Neural cell (in vitro differentiated cells): Measurements from ENCODE around the gene WDR82. TPM values are rescaled to one million over a fixed set of nuclear protein-coding genes. Genes with fewer than 3 reads are reported as not detected.

Experiments used
- H2AFZ ChIP-seq: fragments of 200-600, 300-800 bp; sonication (generic), shearing (Covaris generic); 2 replicates; pipeline ENCODE4 v1.6.0; 2014; ENCODE audit warnings: low read depth, mild to moderate bottlenecking, antibody characterized with exemption, low read length, moderate library complexity
- H3F3A ChIP-seq: fragments of 200-600 bp; shearing (Covaris generic); 2 replicates; pipeline ENCODE4 v1.6.1; 2016; ENCODE audit warnings: mild to moderate bottlenecking, moderate library complexity, mixed read lengths, antibody characterized with exemption, low read length; ENCODE audit not compliant: insufficient read depth, poor library complexity, severe bottlenecking
- H3K27ac ChIP-seq: fragments of 200-600, 300-800 bp; sonication (generic), shearing (Covaris generic); 2 replicates; pipeline ENCODE4 v1.5.1; 2014; ENCODE audit warnings: mild to moderate bottlenecking, low read length, moderate library complexity
- H3K27me3 ChIP-seq: fragments of 300-800, 200-600 bp; sonication (generic), shearing (Covaris generic); 2 replicates; pipeline ENCODE4 v1.6.0; 2014; ENCODE audit warnings: mild to moderate bottlenecking, low read depth, low read length, moderate library complexity; ENCODE audit not compliant: insufficient read depth
- H3K36me3 ChIP-seq: fragments of 300-800, 200-600 bp; sonication (generic), shearing (Covaris generic); 2 replicates; pipeline ENCODE4 v1.5.1; 2014; ENCODE audit warnings: mild to moderate bottlenecking, antibody characterized with exemption, low read length, moderate library complexity; ENCODE audit not compliant: insufficient read depth
- H3K4me2 ChIP-seq: fragments of 300-800, 200-600 bp; sonication (generic), shearing (Covaris generic); 2 replicates; pipeline ENCODE4 v1.6.0; 2014; ENCODE audit warnings: mild to moderate bottlenecking, low read length
- H3K4me3 ChIP-seq: fragments of 300-800, 200-600 bp; sonication (generic), shearing (Covaris generic); 2 replicates; pipeline ENCODE4 v1.5.1; 2014; ENCODE audit warnings: mild to moderate bottlenecking, low read length, moderate library complexity
- H3K79me2 ChIP-seq: fragments of 200-600 bp; shearing (Covaris generic); replicated peaks from 2 replicates; pipeline ENCODE4 v1.6.0; 2014; ENCODE audit warnings: mild to moderate bottlenecking, low read length, moderate library complexity; ENCODE audit not compliant: insufficient read depth
- H3K9ac ChIP-seq: fragments of 300-800, 200-600 bp; sonication (generic), shearing (Covaris generic); 2 replicates; pipeline ENCODE4 v1.6.1; 2016; ENCODE audit warnings: mild to moderate bottlenecking, low read length, mixed read lengths
- H3K9me2 ChIP-seq: fragments of 200-600 bp; shearing (Covaris generic); 2 replicates; pipeline ENCODE4 v1.6.1; 2016; ENCODE audit warnings: mild to moderate bottlenecking, low read length, mixed read lengths; ENCODE audit not compliant: insufficient read depth
- H3K9me3 ChIP-seq: fragments of 200-600, 300-800 bp; sonication (generic), shearing (Covaris generic); 2 replicates; pipeline ENCODE4 v1.6.1; 2016; ENCODE audit warnings: mild to moderate bottlenecking, mixed run types, low read length, moderate library complexity, mixed read lengths
- H4K20me1 ChIP-seq: fragments of 200-600 bp; shearing (Covaris generic); 2 replicates; pipeline ENCODE4 v1.6.1; 2016; ENCODE audit warnings: mild to moderate bottlenecking, mixed run types; ENCODE audit not compliant: insufficient read depth
- EP300 ChIP-seq: fragments of 450-650 bp; conservative IDR thresholded peaks from 2 replicates; pipeline ENCODE4 v1.6.1; 2014; ENCODE audit warnings: antibody characterized with exemption, mild to moderate bottlenecking, moderate library complexity; ENCODE audit not compliant: poor library complexity, severe bottlenecking
- EZH2 ChIP-seq: fragments of 200-600, 300-800 bp; shearing (Covaris generic), sonication (generic); IDR thresholded peaks from 2 replicates; pipeline ENCODE4 v1.6.1; 2014; ENCODE audit warnings: antibody characterized with exemption, low read length, borderline replicate concordance, mild to moderate bottlenecking; ENCODE audit not compliant: insufficient read depth, poor library complexity, severe bottlenecking
- MXI1 ChIP-seq: fragments of 450-650 bp; conservative IDR thresholded peaks from 2 replicates; pipeline ENCODE4 v1.6.1; 2014; ENCODE audit warnings: antibody characterized with exemption, mild to moderate bottlenecking; ENCODE audit not compliant: poor library complexity, severe bottlenecking
- POLR2AphosphoS5 ChIP-seq: IDR thresholded peaks from 2 replicates; pipeline ENCODE4 v1.6.1; 2012
- RAD21 ChIP-seq: fragments of 450-650 bp; conservative IDR thresholded peaks from 2 replicates; pipeline ENCODE4 v1.6.1; 2014; ENCODE audit warnings: antibody characterized with exemption, mild to moderate bottlenecking, moderate library complexity
- SMC3 ChIP-seq: fragments of 450-650 bp; conservative IDR thresholded peaks from 2 replicates; pipeline ENCODE4 v1.6.1; 2014; ENCODE audit warnings: antibody characterized with exemption, mild to moderate bottlenecking, moderate library complexity; ENCODE audit not compliant: poor library complexity
- TAF1 ChIP-seq: IDR thresholded peaks from 2 replicates; pipeline ENCODE4 v1.6.1; 2012; ENCODE audit warnings: low read depth
- polyA plus RNA-seq: library from polyadenylated mRNA; depleted of rRNA; stranded (reverse); fragments of >200 nt; gene quantifications from 2 replicates; pipeline ENCODE4 v1.2.3, GENCODE V29; 2014
- TF ChIP-seq, protein P1 (sequence below): IDR thresholded peaks from 2 replicates; pipeline ENCODE4 v1.6.1; 2012; ENCODE audit warnings: borderline replicate concordance
- TF ChIP-seq, protein P2 (sequence below): fragments of 450-650 bp; IDR thresholded peaks from 2 replicates; pipeline ENCODE4 v1.5.1; 2014; ENCODE audit warnings: antibody characterized with exemption, mild to moderate bottlenecking, moderate library complexity; ENCODE audit not compliant: poor library complexity, severe bottlenecking

Gene WDR82
- polyA plus RNA-seq, 1 donor from 2014 or later = 163 TPM

DNA sequence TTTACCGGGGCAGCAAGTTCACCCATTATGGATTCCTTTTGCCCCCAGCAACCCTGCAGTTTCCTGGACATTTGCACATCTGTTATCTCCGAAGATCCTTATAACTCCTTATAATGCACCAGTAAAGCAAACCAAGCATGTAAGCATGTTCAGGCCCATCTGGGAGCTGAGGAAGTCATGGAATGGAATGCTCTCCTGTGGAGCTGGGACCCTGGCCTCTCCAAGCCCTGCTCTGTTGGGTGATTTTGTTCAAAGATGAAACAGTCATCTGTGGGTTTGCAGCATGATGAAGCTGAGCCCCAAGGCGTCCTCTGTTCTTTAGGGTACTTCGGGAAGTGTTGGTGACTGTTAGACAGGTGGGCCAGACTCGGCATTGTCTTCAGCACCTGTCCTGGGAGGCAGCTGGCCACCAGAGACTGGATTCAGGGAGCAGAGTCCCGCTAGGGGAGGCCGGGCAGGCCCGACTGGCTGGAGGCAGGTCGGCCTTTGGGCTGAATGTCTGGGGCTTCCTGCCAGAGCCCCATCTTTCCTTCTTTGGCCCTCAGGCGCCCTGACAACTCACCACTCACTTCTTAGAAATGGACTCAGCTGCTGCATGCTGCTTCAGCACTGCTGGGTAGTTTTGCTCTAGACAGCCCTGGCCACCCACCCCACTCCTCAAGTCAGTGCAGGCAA is 41.6 kb upstream of the WDR82 start:
- TF ChIP-seq EP300 (no peak), TAF1 (no peak), POLR2AphosphoS5 (no peak), EZH2 (no peak), MXI1 (no peak), RAD21 (no peak), SMC3 (no peak)
- TF ChIP-seq, protein P1, sequence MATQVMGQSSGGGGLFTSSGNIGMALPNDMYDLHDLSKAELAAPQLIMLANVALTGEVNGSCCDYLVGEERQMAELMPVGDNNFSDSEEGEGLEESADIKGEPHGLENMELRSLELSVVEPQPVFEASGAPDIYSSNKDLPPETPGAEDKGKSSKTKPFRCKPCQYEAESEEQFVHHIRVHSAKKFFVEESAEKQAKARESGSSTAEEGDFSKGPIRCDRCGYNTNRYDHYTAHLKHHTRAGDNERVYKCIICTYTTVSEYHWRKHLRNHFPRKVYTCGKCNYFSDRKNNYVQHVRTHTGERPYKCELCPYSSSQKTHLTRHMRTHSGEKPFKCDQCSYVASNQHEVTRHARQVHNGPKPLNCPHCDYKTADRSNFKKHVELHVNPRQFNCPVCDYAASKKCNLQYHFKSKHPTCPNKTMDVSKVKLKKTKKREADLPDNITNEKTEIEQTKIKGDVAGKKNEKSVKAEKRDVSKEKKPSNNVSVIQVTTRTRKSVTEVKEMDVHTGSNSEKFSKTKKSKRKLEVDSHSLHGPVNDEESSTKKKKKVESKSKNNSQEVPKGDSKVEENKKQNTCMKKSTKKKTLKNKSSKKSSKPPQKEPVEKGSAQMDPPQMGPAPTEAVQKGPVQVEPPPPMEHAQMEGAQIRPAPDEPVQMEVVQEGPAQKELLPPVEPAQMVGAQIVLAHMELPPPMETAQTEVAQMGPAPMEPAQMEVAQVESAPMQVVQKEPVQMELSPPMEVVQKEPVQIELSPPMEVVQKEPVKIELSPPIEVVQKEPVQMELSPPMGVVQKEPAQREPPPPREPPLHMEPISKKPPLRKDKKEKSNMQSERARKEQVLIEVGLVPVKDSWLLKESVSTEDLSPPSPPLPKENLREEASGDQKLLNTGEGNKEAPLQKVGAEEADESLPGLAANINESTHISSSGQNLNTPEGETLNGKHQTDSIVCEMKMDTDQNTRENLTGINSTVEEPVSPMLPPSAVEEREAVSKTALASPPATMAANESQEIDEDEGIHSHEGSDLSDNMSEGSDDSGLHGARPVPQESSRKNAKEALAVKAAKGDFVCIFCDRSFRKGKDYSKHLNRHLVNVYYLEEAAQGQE = no peak
- TF ChIP-seq, protein P2, sequence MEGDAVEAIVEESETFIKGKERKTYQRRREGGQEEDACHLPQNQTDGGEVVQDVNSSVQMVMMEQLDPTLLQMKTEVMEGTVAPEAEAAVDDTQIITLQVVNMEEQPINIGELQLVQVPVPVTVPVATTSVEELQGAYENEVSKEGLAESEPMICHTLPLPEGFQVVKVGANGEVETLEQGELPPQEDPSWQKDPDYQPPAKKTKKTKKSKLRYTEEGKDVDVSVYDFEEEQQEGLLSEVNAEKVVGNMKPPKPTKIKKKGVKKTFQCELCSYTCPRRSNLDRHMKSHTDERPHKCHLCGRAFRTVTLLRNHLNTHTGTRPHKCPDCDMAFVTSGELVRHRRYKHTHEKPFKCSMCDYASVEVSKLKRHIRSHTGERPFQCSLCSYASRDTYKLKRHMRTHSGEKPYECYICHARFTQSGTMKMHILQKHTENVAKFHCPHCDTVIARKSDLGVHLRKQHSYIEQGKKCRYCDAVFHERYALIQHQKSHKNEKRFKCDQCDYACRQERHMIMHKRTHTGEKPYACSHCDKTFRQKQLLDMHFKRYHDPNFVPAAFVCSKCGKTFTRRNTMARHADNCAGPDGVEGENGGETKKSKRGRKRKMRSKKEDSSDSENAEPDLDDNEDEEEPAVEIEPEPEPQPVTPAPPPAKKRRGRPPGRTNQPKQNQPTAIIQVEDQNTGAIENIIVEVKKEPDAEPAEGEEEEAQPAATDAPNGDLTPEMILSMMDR = no peak
- no peak overlapping the region for H3K27ac ChIP-seq

DNA sequence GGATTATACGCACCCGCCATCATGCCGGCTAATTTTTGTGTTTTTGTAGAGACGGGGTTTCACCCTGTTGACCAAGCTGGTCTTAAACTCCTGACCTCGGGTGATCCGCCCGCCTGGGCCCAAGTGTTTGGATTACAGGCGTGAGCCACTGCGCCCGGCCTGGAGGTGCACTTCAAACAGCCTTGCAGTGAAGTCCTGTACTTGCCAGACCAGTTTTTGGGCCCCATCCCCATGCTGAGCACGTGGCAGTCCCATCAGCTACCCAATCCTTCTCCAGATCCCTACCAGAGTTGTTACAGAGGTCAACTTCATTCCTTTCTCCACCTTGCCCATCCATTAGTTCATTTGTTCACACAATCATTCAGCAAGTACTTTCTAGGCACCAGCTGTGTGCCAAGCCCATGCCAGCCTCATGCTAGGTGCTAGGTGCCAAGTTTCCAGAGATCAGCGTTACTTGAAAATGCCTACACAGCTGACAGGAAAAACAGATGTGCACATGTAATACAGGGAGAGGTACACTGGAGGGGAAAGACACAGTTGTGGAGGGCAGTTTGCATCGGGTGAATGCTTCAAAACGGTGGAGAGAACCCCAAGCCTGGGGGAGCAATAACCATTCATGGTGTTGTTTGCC is 39.9 kb upstream of the WDR82 start:
- H3K9me2 ChIP-seq = no peaks in the 10 kb centered on the region
- no peaks in the 10 kb centered on the region for H3K9me3 ChIP-seq
- no peak overlapping the region for H3K27ac ChIP-seq
- no peak overlapping the region for H3K9ac ChIP-seq
- no peaks in the 10 kb centered on the region for H3K27me3 ChIP-seq
- H3K36me3 ChIP-seq = no peaks in the 10 kb centered on the region
- no peaks in the 10 kb centered on the region for H3F3A ChIP-seq
- TF ChIP-seq TAF1 (no peak), POLR2AphosphoS5 (no peak), RAD21 (no peak), EP300 (no peak), EZH2 (no peak), MXI1 (no peak), SMC3 (no peak)
- TF ChIP-seq, protein P2 = no peak
- TF ChIP-seq, protein P1 = no peak
- no peak overlapping the region for H3K4me2 ChIP-seq
- no peak overlapping the region for H2AFZ ChIP-seq
- H4K20me1 ChIP-seq = no peaks in the 10 kb centered on the region
- H3K4me3 ChIP-seq = no peak overlapping the region
- H3K79me2 ChIP-seq = no peaks in the 10 kb centered on the region

More for the DNA sequence above, 41.6 kb upstream of the WDR82 start:
- H3K9me3 ChIP-seq = no peaks in the 10 kb centered on the region
- no peaks in the 10 kb centered on the region for H3K9me2 ChIP-seq
- no peaks in the 10 kb centered on the region for H3F3A ChIP-seq
- H2AFZ ChIP-seq = no peak overlapping the region
- H3K36me3 ChIP-seq = no peaks in the 10 kb centered on the region
- H3K79me2 ChIP-seq = no peaks in the 10 kb centered on the region
- no peaks in the 10 kb centered on the region for H3K27me3 ChIP-seq
- H3K4me2 ChIP-seq = no peak overlapping the region
- no peaks in the 10 kb centered on the region for H4K20me1 ChIP-seq
- no peak overlapping the region for H3K4me3 ChIP-seq
- H3K9ac ChIP-seq = no peak overlapping the region
